ENCODE data around the gene MAP6. TPM values are rescaled to one million over a fixed set of nuclear protein-coding genes. Genes with fewer than 3 reads are reported as not detected.
A peak's percentile ranks its signal among the peaks of the same experiment; 100 is the strongest.

The MAP6 gene
- total and polyA plus RNA-seq, 12 donors = 11.4 to 56.0 (median 22.6) TPM

- Histone ChIP-seq H3K9me3 (replicated peaks in 1 of 3) (no peaks in the 10 kb centered on the region), H3K36me3 (replicated peaks in 1 of 2) (no peaks in the 10 kb centered on the region), H3K4me1 (replicated peaks in 1 of 2) (peaks cover 11 to 15% of the 10 kb centered on the region in 2 donors), H3K4me3 (peak overlapping the region in 3 of 4 donors; percentile 31 to 78 (median 55)), H3K27me3 (no peaks in the 10 kb centered on the region), H3K27ac (peak overlapping the region in 4 of 5 donors; percentile 25 to 85 (median 78))
- intact Hi-C loops (cut with DNase I) = loop anchor here in 1 of 2 donors (10.0 kb wide), 1 partner anchor 73 kb away; no protein-coding TSS in a partner anchor
- DNase-seq = peak; percentile 42 to 78 (median 55)
- TF ChIP-seq POLR2A (IDR thresholded peaks at IDR 0.05) (peak in 1 of 2 donors; percentile 14), CTCF (IDR thresholded peaks at IDR 0.05) (peak in 1 of 6 experiments; percentile 15)
- 2 to 12% (median 3%) methylated on average over 7 to 63 of the region's 63 CpGs for WGBS, 4 donors
These were observed 1.5 kb downstream of the MAP6 start for GRCh38 chr11:75667255-75667830.

- no peak overlapping the region for H3K27ac ChIP-seq
- no peak overlapping the region for H3K4me3 ChIP-seq
- 93 to 96% (median 94%) methylated on average over 3 of the region's 3 CpGs for WGBS, 4 donors
- no peaks in the 10 kb centered on the region for H3K27me3 ChIP-seq
- peaks cover 11 to 15% of the 10 kb centered on the region in 2 donors for H3K4me1 ChIP-seq (replicated peaks in 1 of 2)
- no peak for TF ChIP-seq POLR2A (IDR thresholded peaks at IDR 0.05)
- TF ChIP-seq CTCF (IDR thresholded peaks at IDR 0.05) = no peak
- no peaks in the 10 kb centered on the region for H3K9me3 ChIP-seq (replicated peaks in 1 of 3)
- intact Hi-C loops (cut with DNase I) = loop anchor here in 1 of 2 donors (10.0 kb wide), 1 partner anchor 71 kb away; no protein-coding TSS in a partner anchor
- no peak for DNase-seq
- H3K36me3 ChIP-seq (replicated peaks in 1 of 2) = no peaks in the 10 kb centered on the region
These were observed 2.8 kb downstream of the MAP6 start for GRCh38 chr11:75665990-75666389.

GRCh38 chr11:75665126-75665525 lies 3.7 kb downstream of the MAP6 start:
- no peaks in the 10 kb centered on the region for H3K36me3 ChIP-seq (replicated peaks in 1 of 2)
- intact Hi-C loops (cut with DNase I) = loop anchor here in 1 of 2 donors (10.0 kb wide), 1 partner anchor 70 kb away; no protein-coding TSS in a partner anchor
- no peak for TF ChIP-seq POLR2A (IDR thresholded peaks at IDR 0.05)
- no peak for TF ChIP-seq CTCF (IDR thresholded peaks at IDR 0.05)
- H3K9me3 ChIP-seq (replicated peaks in 1 of 3) = no peaks in the 10 kb centered on the region
- H3K4me1 ChIP-seq (replicated peaks in 1 of 2) = peaks cover 11 to 15% of the 10 kb centered on the region in 2 donors
- no peak overlapping the region for H3K27ac ChIP-seq
- H3K4me3 ChIP-seq = no peak overlapping the region
- WGBS, 4 donors = 76 to 97% (median 92%) methylated on average over 3 of the region's 3 CpGs
- no peak for DNase-seq
- H3K27me3 ChIP-seq = no peaks in the 10 kb centered on the region

GRCh38 chr11:75664389-75664788 lies 4.4 kb downstream of the MAP6 start:
- WGBS, 4 donors = 86 to 95% (median 89%) methylated on average over 1 of the region's 1 CpG

More at GRCh38 chr11:75664389-75664788, 4.4 kb downstream of the MAP6 start:
- Histone ChIP-seq H3K27me3 (no peaks in the 10 kb centered on the region), H3K27ac (no peak overlapping the region), H3K36me3 (replicated peaks in 1 of 2) (no peaks in the 10 kb centered on the region), H3K4me3 (no peak overlapping the region), H3K4me1 (replicated peaks in 1 of 2) (peaks cover 11 to 15% of the 10 kb centered on the region in 2 donors), H3K9me3 (replicated peaks in 1 of 3) (no peaks in the 10 kb centered on the region)
- DNase-seq = no peak
- TF ChIP-seq CTCF (IDR thresholded peaks at IDR 0.05) (no peak), POLR2A (IDR thresholded peaks at IDR 0.05) (no peak)
- intact Hi-C loops (cut with DNase I) = loop anchor here in 1 of 2 donors (10.0 kb wide), 1 partner anchor 70 kb away; no protein-coding TSS in a partner anchor

All from adrenal gland (tissue), 12 donors.